ENCODE data around the gene CXCL8. TPM values are rescaled to one million over a fixed set of nuclear protein-coding genes. Genes with fewer than 3 reads are reported as not detected.
"Not testable (repeated sequence)": the region's sequence is repeated elsewhere in the genome, so short reads cannot be mapped to it uniquely, and the experiment has no call there.

CXCL8 gene
- polyA plus RNA-seq (ENCODE audit: insufficient read length in 3 of 3) = 1 to 10 TPM in 1 of 3 donors, under 1 TPM in 2; 0.35 to 1.4 (median 0.93) TPM

DNA sequence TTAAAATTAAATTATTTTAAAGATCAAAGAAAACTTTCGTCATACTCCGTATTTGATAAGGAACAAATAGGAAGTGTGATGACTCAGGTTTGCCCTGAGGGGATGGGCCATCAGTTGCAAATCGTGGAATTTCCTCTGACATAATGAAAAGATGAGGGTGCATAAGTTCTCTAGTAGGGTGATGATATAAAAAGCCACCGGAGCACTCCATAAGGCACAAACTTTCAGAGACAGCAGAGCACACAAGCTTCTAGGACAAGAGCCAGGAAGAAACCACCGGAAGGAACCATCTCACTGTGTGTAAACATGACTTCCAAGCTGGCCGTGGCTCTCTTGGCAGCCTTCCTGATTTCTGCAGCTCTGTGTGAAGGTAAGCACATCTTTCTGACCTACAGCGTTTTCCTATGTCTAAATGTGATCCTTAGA lies at the start of gene CXCL8:
Gene CXCL8, plus strand, starts transcription at position 217 of the 426 bp plus-strand sequence. Its CDS starts 90 bp downstream, at position 307.
- no peak for DNase-seq (ENCODE audit: low read depth in 3 of 3, low spot score in 2 of 3)

DNA sequence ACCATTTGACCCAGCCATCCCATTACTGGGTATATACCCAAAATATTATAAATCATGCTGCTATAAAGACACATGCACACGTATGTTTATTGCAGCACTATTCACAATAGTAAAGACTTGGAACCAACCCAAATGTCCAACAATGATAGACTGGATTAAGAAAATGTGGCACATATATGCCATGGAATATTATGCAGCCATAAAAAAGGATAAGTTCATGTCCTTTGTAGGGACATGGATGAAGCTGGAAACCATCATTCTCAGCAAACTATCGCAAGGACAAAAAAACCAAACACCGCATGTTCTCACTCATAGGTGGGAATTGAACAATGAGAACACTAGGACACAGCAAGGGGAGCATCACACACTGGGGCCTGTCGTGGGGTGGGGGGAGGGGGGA lies 49.2 kb upstream of the CXCL8 start:
- not testable (repeated sequence) for DNase-seq (ENCODE audit: low read depth in 3 of 3, low spot score in 2 of 3)

DNA sequence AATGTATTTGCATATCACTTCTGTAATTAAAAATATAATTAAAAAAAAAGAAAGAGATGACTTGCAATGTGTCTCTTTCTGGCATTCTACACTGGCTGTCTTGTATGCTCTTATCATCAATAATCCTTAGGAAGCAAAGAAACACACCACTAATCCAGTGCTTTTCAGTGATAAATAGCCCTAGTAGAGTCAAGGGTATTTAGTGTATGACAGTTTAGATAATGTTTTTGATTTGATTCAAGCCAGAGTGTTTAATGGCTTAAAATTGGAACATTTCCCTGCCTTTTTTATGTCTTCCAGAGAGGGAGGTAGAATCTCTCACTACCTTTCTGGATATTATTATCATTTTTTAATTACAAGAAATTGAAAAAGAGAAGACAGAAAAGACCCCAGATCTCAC lies 48.6 kb upstream of the CXCL8 start:
- no peak for DNase-seq (ENCODE audit: low read depth in 3 of 3, low spot score in 2 of 3)

DNA sequence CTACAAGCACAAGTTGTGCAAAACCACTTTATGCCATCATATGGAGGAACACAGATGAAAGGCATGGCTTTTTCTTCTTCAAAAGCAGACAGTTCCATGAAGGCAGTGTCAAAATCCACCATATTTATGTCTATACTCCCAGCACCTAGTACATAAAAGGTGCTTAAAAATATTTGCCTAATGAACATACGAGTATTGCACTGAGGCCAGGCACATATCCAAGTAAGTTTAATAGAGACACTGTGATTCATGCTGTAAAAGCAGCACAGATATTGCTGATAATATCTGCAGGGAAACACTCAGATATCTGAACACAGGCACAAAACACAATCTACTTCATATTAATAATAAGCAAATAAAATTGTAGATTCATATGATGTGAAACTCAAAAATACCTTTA lies 48.1 kb upstream of the CXCL8 start:
- no peak for DNase-seq (ENCODE audit: low read depth in 3 of 3, low spot score in 2 of 3)

DNA sequence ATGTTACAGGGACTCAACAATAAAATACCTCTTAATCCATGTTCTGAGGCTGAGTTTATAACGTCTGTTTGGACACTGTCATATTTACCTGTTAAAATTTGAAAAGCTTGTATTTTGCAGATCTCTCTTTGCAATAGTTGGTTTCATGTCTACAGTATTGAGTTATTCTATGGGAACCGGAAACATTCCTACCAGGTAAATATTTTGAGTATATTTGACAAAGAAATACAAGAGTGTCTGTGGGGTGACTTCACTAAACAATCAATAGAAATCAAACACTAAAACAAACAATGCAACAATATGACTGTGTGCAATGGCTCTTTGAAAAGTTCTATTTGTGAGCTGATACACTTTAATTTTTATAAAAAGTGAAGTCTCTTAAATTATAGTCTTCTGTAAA lies 47.7 kb upstream of the CXCL8 start:
- no peak for DNase-seq (ENCODE audit: low read depth in 3 of 3, low spot score in 2 of 3)

DNA sequence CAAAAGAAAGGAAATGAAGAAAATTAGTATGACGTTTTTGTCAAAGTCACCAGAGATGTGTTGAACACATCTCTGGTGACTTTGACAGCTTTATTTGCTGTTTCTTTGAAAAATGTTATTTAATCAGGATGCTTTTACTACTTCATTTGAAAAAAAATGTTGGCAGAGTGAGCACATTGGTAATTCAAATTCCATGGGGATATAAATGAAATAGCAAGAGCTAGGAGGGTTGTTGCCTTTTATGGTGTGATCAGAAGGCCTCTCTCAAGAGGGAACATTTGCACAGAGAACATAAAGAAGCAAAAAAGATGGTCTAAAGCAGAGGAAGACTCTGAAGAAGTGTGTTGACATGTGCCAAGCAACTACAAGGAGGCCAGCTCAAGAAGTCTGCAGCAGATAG lies 46.6 kb upstream of the CXCL8 start:
- DNase-seq (ENCODE audit: low read depth in 3 of 3, low spot score in 2 of 3) = no peak

DNA sequence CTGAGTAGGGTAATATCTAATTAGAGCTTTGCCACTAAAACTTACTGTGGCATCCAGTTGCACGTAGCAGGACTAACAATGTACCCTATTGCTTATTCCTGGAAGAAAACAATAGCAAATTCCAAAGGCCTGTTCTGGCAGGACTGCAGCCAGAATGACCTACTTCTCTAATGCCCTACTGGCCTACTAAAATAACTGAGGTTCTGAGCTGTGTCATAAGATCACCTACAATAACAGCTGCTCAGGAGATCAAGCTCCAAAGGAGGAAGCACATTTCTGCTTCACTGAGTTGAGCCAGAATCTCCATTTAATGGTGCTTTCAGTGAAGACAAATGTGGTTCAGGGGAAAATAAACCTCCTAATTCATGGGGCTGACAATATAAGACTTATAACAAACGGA lies 42.2 kb upstream of the CXCL8 start:
- peak; percentile 10 to 52 (median 25) for DNase-seq (ENCODE audit: low read depth in 3 of 3, low spot score in 2 of 3)

DNA sequence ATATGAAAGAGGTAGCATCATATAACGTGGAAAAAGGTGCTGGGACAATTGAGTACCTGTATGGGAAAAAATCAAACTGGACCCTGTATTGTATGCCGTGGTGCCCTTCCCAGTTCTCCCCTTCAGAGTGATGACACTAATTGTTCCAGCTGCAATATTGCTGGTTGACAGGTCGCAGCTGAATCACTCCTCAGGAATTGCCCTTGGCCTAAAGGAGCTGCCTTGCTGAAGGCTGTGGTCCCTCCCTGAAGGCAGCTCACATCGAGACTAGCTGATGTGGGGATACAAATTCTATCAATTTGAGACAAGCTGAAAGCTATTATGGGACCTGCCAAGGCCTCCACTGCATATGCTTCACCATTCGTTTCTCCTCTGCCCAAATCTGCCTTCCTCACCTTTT lies 39.3 kb upstream of the CXCL8 start:
- DNase-seq (ENCODE audit: low read depth in 3 of 3, low spot score in 2 of 3) = no peak

DNA sequence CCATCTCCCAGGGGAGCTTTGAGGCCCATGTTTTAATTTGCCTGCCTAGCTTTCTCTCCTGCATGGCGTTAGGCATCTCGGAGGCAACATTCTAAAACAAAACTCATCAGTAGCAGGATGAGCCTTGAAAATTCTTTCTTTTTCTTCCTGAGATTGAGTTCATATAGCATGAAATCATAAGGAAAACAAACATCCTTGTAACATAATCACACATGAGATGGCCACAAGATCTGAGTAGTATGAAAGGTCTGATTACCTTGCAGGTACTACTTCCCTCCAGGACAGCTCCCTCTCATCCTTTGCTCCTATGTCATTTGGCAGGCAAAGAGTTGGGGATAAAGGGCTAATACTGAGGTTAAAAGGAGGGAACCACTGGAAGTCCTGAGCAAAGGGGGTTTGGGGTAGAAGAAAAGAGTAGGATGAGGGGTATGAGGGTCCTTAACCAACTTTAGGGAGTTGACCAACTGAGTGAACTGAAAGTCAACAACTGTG lies 37.5 kb upstream of the CXCL8 start:
- no peak for DNase-seq (ENCODE audit: low read depth in 3 of 3, low spot score in 2 of 3)

DNA sequence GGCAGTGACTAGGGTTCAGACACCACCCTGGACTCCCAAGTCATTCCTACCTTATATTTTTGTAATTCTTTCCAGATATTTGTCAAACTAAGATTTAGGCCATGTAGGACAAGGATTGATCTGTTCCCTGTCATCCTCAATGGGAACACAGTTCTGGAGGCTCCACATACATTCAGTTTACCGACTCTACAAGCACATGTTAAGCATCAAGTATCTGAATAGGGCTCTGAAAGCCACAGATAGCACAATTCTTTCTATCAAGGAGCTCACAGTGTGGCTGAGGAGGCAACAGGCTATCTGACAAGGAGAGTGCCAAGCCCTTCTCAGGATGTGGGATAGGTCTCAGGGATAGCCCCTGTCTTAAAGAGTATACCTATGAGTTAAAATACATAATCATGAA lies 37.0 kb upstream of the CXCL8 start:
- no peak for DNase-seq (ENCODE audit: low read depth in 3 of 3, low spot score in 2 of 3)

DNA sequence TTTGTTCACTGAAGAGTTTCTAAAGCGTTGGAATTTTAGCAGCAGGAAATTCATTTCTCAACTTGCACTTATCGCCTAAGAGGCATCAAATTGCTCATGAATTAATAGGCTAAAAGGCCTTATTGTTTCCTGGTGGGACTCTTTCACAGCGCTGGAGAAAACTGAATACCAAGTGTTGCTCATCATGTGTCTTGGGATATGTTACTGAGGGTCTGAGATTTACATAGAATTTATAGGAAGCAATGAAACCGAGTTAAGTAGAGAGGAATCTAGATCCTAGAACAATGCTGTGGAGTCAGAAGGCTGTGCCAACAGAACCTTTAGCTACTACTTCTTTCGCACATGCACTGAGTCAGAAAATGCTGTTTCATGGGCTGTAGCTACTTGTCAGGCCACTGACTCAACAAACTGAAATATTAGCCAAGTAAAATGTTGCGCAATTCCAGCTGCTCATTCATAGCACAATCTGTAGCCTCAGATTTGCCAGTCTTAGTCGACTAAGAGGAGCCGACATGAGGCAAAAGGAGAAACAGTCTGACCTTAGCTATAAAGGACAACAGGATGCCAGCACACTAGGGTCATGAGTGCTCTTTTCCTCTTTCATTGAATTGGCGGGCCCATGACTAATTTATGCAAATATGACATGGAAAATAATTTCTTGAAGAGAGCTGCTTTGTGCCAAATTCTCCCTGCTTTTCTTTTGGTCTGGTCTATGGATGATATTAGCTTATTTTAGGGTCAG lies 35.9 kb upstream of the CXCL8 start:
- no peak for DNase-seq (ENCODE audit: low read depth in 3 of 3, low spot score in 2 of 3)

DNA sequence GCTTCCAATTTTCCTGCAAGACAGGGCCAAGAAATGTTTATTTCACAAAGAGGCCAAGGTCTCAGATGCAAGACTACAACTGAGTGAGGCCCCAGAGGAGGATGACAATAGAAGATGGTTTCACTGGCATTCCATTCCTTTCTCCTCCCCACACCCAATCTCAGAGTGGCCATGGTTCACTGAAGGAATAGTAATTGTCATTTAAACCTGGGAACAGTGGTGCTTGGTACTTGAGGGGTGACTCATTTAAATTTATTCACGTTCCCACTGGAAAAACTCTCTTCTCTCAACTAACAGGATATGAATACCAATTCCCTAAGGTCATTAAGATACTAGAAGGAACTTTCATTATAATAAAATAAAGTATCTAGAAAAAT lies 35.3 kb upstream of the CXCL8 start:
- no peak for DNase-seq (ENCODE audit: low read depth in 3 of 3, low spot score in 2 of 3)

DNA sequence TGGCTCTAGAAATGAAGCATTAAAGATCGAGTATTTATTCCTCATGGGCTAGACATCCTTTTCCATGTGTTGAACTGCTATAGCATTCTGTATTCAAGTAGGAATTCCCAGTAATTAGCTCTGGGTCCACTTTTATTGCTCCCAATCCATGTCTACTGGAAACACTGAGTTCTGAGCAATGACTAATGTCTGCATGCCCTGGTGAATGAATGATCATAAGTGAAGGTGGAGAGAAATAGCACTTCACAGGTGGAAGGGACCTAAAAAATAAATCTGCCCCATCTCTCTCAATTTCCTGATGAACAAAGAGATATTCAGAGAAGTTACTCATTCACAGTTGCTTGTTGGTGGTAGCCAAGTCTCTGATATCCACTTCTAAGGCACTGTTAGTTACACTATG lies 34.6 kb upstream of the CXCL8 start:
- DNase-seq (ENCODE audit: low read depth in 3 of 3, low spot score in 2 of 3) = no peak

DNA sequence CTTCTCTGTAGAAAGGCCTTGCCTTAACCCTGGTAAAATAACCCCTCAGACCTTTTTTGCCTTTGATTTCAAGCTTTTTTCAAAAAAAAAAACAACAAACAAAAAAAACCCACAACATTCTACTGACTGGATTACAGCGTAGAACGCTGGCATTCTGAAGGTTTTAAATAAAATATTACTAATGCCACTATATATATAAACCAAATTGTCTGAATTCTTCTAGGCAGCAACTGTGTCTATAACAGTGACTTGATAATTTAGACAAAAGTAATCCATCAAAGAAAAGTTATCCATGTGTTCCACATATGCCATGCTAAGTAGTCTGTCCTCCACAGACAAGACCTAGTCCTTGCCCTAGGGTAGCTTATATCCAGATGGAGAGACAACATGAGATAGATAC lies 33.6 kb upstream of the CXCL8 start:
- no peak for DNase-seq (ENCODE audit: low read depth in 3 of 3, low spot score in 2 of 3)

DNA sequence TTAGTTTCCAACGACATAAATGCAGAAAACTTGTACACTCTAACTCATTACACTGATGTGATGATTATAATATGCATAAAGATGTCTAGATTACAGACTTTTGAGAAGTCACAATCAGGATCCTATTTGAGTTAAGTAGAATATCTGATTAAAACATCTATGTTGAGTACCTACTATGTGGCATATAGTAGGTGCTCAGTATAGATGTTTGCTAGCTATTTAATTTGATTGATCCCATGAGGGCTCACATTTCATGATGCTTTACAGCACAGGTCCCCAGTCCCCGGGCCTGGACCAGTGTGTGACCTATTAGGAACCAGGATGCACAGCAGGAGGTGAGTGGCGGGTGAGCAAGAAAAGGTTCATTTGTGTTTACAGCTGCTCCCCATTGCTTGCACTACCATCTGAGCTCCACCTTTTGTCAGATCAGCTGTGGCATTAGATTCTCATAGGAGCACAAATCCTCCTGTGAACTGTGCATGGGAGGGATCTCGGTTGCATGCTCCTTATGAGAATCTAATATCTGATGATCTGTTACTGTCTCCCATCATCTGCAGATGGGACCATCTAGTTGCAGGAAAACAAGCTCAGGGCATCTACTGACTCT lies 33.0 kb upstream of the CXCL8 start:
- no peak for DNase-seq (ENCODE audit: low read depth in 3 of 3, low spot score in 2 of 3)

DNA sequence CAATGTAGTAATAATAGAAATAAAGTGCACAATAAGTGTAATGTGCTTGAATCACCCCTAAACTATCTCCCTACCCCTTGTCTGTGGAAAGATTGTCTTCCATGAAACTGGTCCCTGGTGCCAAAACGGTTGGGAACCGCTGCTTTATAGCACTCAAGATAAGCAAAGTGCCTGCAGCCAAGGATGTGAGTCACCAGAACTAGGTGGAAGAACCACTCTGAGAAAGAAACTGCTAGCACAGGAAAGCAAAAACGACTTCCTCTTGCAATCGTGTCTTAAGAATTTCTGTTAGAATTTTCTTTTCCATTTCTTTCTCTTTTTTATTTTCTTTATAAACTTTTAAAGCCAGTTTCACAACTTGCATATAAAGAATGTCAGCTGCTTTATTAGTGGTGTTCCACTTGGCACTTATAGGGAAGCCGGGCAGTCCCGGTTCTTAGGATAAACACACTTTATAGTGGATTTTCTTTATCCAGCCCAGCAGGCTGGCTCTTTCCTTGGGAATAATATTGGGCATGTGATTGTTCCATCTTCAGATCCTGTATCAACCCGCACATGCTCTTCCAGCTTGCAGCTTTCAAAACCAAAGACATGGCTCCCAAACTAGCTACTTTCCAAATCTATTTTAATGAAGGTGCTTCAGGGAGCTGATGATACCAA lies 32.3 kb upstream of the CXCL8 start:
- DNase-seq (ENCODE audit: low read depth in 3 of 3, low spot score in 2 of 3) = no peak

DNA sequence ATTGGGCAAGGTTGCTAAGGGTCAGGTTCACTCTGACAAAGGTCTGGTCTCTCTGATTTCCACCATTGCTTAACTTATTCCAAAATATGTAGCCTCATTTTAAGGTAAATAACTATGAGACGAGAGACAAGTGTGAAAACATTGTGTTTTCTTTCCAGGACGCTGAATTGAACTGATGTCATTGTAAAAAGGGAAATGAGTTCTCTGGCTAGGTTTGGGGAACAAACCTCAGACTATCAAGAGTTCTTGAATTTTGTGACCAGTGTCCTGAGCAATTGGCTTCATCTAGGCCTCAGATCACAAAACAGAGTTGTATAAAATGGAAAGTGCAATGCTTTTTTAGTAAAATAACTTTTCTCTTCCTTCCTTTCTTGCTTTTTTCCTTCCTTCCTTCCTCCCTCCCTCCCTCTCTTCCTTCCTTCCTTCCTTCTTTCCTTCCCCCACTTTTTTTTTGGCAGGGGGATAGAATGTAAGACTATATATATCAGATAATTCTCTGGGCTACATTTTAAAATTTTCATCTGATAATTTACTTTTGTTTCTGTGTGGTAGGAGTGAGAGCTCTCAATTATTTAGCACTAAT lies 30.8 kb upstream of the CXCL8 start:
- no peak for DNase-seq (ENCODE audit: low read depth in 3 of 3, low spot score in 2 of 3)

DNA sequence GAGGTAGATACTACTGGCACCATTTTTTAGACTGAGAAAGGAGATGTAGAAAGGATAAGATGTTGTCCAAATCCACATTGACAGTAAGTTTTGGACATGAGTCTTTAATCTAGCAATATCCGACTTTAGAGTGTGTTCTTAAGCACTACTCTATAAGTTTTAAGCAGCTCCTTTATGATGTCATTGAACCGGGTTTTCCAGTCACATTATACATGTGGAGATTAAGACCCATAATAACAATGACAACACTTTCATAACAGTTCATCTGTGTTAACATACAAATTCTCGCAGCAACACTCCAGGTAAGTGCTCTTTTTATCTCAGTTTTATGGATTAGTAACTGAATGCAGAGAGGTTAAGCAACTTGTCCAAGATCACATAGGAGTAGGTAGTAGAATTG lies 30.3 kb upstream of the CXCL8 start:
- DNase-seq (ENCODE audit: low read depth in 3 of 3, low spot score in 2 of 3) = no peak

DNA sequence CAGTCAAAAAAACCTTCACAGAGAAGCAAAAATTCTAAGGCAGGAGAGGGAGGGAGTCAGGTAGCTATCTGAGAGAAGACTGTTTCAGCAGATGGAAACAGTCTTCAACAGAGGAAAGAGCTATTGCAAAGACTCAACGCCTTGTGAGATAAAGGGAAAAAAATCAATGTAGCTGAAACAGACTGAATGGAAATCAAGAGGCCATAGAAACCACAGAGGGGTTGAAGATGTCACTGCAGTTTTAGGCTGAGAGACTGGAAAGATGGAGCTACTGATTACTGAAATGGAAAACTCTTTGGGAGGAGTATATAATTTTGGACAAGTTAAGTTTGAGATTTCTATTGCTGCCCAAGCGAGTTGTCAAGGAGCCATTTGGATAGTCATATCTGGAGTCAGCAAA lies 28.4 kb upstream of the CXCL8 start:
- no peak for DNase-seq (ENCODE audit: low read depth in 3 of 3, low spot score in 2 of 3)

DNA sequence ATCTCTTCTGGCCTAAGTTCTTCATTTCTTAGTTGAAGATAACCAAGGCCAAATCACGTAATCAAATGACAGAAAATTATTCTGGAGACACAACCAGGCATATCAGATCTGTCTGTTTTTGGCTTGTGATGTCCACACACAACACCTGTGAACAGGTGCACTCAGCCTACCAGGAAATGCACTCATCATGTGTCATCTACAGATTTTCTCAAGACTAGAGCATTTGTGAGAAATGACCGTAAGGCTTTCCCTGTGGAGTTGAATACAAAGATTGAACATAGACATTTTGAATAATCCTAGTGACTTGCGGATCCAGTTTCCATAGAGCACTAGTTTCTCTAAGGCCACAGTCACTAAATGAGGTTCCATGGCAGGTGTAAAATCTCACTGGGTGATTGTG lies 26.7 kb upstream of the CXCL8 start:
- DNase-seq (ENCODE audit: low read depth in 3 of 3, low spot score in 2 of 3) = no peak

DNA sequence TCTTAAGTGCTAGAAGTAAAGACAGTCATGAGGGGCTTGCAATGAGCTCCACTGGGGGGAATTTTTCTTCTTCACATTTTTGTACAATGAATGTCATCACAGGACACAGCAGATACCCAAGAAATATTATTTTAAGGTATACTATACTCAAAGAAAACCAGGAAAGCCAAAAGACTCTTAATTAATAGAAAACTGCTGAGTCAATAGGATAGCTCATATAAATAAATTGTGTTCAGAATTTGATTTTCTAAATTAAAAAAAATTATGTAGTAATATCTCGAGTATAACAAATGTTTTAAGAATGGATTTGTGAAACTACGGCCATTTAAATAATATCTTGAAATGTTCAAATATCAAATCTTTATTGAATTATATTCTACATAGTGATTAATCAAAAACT lies 25.7 kb upstream of the CXCL8 start:
- DNase-seq (ENCODE audit: low read depth in 3 of 3, low spot score in 2 of 3) = no peak

DNA sequence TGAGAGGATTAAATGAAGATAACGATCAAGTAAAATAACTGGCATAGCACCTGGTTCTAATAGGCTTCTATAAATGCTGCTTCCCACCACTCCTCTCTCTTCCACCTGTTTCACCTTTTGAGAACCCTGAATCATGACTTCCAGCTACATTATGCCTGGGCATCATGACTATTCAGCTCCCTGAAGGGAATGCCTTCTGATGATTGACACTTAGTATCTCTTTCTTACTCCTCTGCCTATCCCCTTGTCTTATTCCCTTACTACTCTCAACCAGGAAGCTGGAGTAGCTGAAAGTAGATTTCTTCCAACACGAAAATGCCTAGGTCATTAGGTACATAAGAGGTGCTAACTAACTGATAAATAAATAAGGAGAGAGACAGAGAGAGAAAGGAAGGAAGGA lies 24.7 kb upstream of the CXCL8 start:
- no peak for DNase-seq (ENCODE audit: low read depth in 3 of 3, low spot score in 2 of 3)

Measured in right renal cortex interstitium (tissue), 3 donors.